HepG2 (cell line): ENCODE measurements around the gene BRAP. TPM values are rescaled to one million over a fixed set of nuclear protein-coding genes. Genes with fewer than 3 reads are reported as not detected.

Experiments
- ARID2 ChIP-seq: sonication (generic); formaldehyde crosslinking; IDR thresholded peaks from 2 replicates; pipeline ENCODE4 v1.8.1; 2022; ENCODE audit warnings: mild to moderate bottlenecking, missing genetic modification reagents, borderline replicate concordance
- ATRX ChIP-seq: sonication (generic); formaldehyde crosslinking; IDR thresholded peaks from 2 replicates; pipeline ENCODE4 v1.4.0; 2020; ENCODE audit warnings: missing genetic modification reagents, borderline replicate concordance
- BCL6 ChIP-seq: IDR thresholded peaks from 2 replicates; pipeline ENCODE4 v1.6.1; 2016; ENCODE audit warnings: missing genetic modification reagents, missing compliant biosample characterization
- CBX2 ChIP-seq, 2 experiments: fragments of 200-600 bp in 1 of 2; sonication (generic); formaldehyde crosslinking in 1 of 2; IDR thresholded peaks; 2 replicates each; pipeline versions ENCODE4 v1.7.0 to v1.8.1; 2018 to 2022; ENCODE audit warnings: low read depth in 2 of 2, low read length in 1 of 2, mild to moderate bottlenecking in 1 of 2, missing genetic modification reagents in 1 of 2
- CEBPB ChIP-seq: IDR thresholded peaks from 2 replicates; pipeline ENCODE4 v1.6.1; 2011; ENCODE audit warnings: low read depth, low read length, improper control_type of control experiment, borderline replicate concordance
- ETV6 ChIP-seq: sonication (generic); formaldehyde crosslinking; conservative IDR thresholded peaks from 2 replicates; pipeline ENCODE4 v1.4.0; 2020; ENCODE audit warnings: missing genetic modification reagents
- FOXO1 ChIP-seq: sonication (generic); formaldehyde crosslinking; IDR thresholded peaks from 2 replicates; pipeline ENCODE4 v1.4.0; 2020; ENCODE audit warnings: missing genetic modification reagents
- HBP1 ChIP-seq: IDR thresholded peaks from 2 replicates; pipeline ENCODE4 v1.6.1; 2016; ENCODE audit warnings: low read depth, control low read depth
- KAT2B ChIP-seq: fragments of 150-350 bp; IDR thresholded peaks from 2 replicates; pipeline ENCODE4 v1.6.1; 2014; ENCODE audit warnings: low read depth, low read length, borderline replicate concordance
- KDM6A ChIP-seq: IDR thresholded peaks from 2 replicates; pipeline ENCODE4 v1.6.1; 2016; ENCODE audit warnings: low read depth
- MXD4 ChIP-seq: IDR thresholded peaks from 2 replicates; pipeline ENCODE4 v1.6.1; 2016; ENCODE audit warnings: mild to moderate bottlenecking, missing biosample characterization, missing genetic modification reagents
- NFRKB ChIP-seq: fragments of 450-650 bp; IDR thresholded peaks from 2 replicates; pipeline ENCODE4 v1.6.1; 2017
- NR2F1 ChIP-seq, 2 experiments: fragments of 450-650 bp in 1 of 2; formaldehyde crosslinking in 1 of 2; IDR thresholded peaks; 2 replicates each; pipeline versions ENCODE4 v1.5.0 to v1.6.1; 2016 to 2020; ENCODE audit warnings: mild to moderate bottlenecking in 1 of 2, missing compliant biosample characterization in 1 of 2, missing genetic modification reagents in 1 of 2, moderate library complexity in 1 of 2
- PLRG1 ChIP-seq: fragments of 450-650 bp; conservative IDR thresholded peaks from 2 replicates; pipeline ENCODE4 v1.6.1; 2016
- RAD51 ChIP-seq: fragments of 450-650 bp; IDR thresholded peaks from 2 replicates; pipeline ENCODE4 v1.6.1; 2016; ENCODE audit warnings: borderline replicate concordance
- RBAK ChIP-seq: sonication (generic); formaldehyde crosslinking; IDR thresholded peaks from 2 replicates; pipeline ENCODE4 v1.5.1; 2020; ENCODE audit warnings: mild to moderate bottlenecking, missing genetic modification reagents
- SATB2 ChIP-seq: sonication (generic); formaldehyde crosslinking; IDR thresholded peaks from 2 replicates; pipeline ENCODE4 v1.5.0; 2020; ENCODE audit warnings: missing genetic modification reagents
- STAG1 ChIP-seq: sonication (generic); formaldehyde crosslinking; IDR thresholded peaks from 2 replicates; pipeline ENCODE4 v1.4.0; 2020; ENCODE audit warnings: missing genetic modification reagents
- THYN1 ChIP-seq: sonication (generic); formaldehyde crosslinking; IDR thresholded peaks from 2 replicates; pipeline ENCODE4 v1.8.1; 2023; ENCODE audit warnings: low read depth, mild to moderate bottlenecking, moderate library complexity, missing genetic modification reagents, borderline replicate concordance
- ZNF350 ChIP-seq: sonication (generic); formaldehyde crosslinking; IDR thresholded peaks from 2 replicates; pipeline ENCODE4 v1.4.0; 2020; ENCODE audit warnings: mild to moderate bottlenecking, low read depth, missing genetic modification reagents, borderline replicate concordance
- ZNF567 ChIP-seq: sonication (generic); formaldehyde crosslinking; IDR thresholded peaks from 2 replicates; pipeline ENCODE4 v1.8.1; 2023; ENCODE audit warnings: mild to moderate bottlenecking, missing genetic modification reagents, borderline replicate concordance
- ZNF616 ChIP-seq: sonication (generic); formaldehyde crosslinking; IDR thresholded peaks from 2 replicates; pipeline ENCODE4 v1.5.0; 2020; ENCODE audit warnings: low read depth, mild to moderate bottlenecking, missing genetic modification reagents
- ZNF737 ChIP-seq: sonication (generic); formaldehyde crosslinking; IDR thresholded peaks from 2 replicates; pipeline ENCODE4 v1.5.0; 2020; ENCODE audit warnings: missing genetic modification reagents, mild to moderate bottlenecking, borderline replicate concordance
- polyA plus RNA-seq, 8 experiments: library from polyadenylated mRNA; depleted of rRNA in 3 of 8; stranded (reverse) in 7 of 8; unstranded in 1 of 8; fragments of >200 nt; fragmentation: Illumina TruSeq in 4 of 8; extraction: Trizol in 4 of 8; gene quantifications; 2 replicates each; pipeline versions ENCODE4 v1.2.1 to v1.2.3, GENCODE V29; 2011 to 2016; ENCODE audit warnings: low read depth in 4 of 8, missing spikeins in 1 of 8, mixed read lengths in 1 of 8; ENCODE audit not compliant: insufficient read depth in 1 of 8
- total RNA-seq, 5 experiments: library from RNA; depleted of rRNA; stranded (reverse); fragments of >200 nt; fragmentation: Illumina TruSeq; extraction: Trizol; gene quantifications; 2 replicates each; pipeline ENCODE4 v1.2.3, GENCODE V29; 2016; ENCODE audit warnings: low read depth in 1 of 5
- TF ChIP-seq, protein P1 (sequence below): sonication (generic); formaldehyde crosslinking; IDR thresholded peaks from 2 replicates; pipeline ENCODE4 v1.4.0; 2020; ENCODE audit warnings: mild to moderate bottlenecking, missing genetic modification reagents
- TF ChIP-seq, protein P2 (sequence below): sonication (generic); formaldehyde crosslinking; IDR thresholded peaks from 2 replicates; pipeline ENCODE4 v1.4.0; 2020; ENCODE audit warnings: missing genetic modification reagents

Gene BRAP
- total and polyA plus RNA-seq, 2 of the 13 experiments (the other 11 are each of a cell fraction or from before 2014, with no cell fraction given), result 8.1 to 15.4 TPM

DNA sequence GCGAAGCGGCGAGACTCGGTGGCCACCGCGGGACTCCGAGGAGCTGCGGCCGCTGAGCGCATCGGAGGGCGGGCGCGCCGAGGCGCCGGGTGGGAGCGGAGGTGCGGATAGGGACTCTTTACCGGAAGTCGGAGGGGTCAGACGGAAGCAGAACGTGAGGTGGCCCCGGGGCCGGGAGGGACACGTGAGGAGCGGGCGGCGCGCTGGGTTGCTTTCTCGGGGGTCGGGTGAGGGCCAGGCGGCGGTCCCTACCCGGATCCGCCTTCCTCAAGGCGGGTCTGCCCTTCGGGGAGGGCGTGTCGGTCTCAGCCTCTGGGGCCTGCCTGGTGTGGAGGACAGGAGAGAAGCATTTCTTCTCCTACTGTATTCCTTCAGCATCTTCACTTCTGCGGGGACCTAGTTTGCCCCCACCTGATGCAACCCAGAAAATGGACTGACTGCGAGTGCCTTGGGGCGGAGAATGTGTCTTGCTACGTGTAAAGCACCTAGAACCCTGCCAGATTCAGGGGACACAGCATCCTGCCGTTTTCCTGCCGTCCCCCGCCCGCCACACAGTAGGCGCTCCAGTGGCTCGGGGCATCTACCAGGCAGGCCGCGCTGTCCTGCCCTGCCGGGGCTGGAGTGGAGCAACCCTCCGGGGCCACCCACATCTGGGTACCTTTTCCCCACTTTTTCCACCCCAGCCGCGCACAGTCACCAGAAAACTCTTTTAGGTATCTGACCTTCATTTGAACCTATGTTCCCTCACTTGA, 86.1 kb downstream of the BRAP start (continued):
- TF ChIP-seq ETV6 (CRISPR knock-in tag) (peak; percentile 89), RAD51 (no peak), BCL6 (CRISPR knock-in tag) (0 out of 2 replicates have a peak, but pooled peaks have one; percentile 17), HBP1 (CRISPR knock-in tag) (peak; percentile 27; the same call in 1 of the 2 replicates), ZNF616 (CRISPR knock-in tag) (no peak), THYN1 (CRISPR knock-in tag) (no peak), KDM6A (CRISPR knock-in tag) (no peak), FOXO1 (CRISPR knock-in tag) (peak; percentile 13; the same call in 1 of the 2 replicates), MXD4 (CRISPR knock-in tag) (peak; percentile 74), ZNF737 (CRISPR knock-in tag) (no peak), ATRX (CRISPR knock-in tag) (no peak), RBAK (peak; percentile 50; the same call in 1 of the 2 replicates), KAT2B (no peak), ARID2 (CRISPR knock-in tag) (no peak), ZNF567 (CRISPR knock-in tag) (0 out of 2 replicates have a peak, but pooled peaks have one; percentile 70), NFRKB (no peak), PLRG1 (no peak), SATB2 (CRISPR knock-in tag) (0 out of 2 replicates have a peak, but pooled peaks have one; percentile 31), NR2F1 (CRISPR knock-in tag; IDR thresholded peaks at IDR 0.05) (0 out of 4 replicates have a peak, but pooled peaks of 1 of the 2 experiments have one; percentile 31), CBX2 (IDR thresholded peaks at IDR 0.05; ENCODE audit: low read depth, low read length) (no peak), CBX2 (CRISPR knock-in tag; IDR thresholded peaks at IDR 0.05; ENCODE audit: low read depth) (no peak), ZNF350 (CRISPR knock-in tag) (peak; percentile 73), CEBPB (no peak), STAG1 (CRISPR knock-in tag) (no peak)
- TF ChIP-seq, protein P1, sequence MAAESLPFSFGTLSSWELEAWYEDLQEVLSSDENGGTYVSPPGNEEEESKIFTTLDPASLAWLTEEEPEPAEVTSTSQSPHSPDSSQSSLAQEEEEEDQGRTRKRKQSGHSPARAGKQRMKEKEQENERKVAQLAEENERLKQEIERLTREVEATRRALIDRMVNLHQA (CRISPR knock-in tag), result no peak
- TF ChIP-seq, protein P2, sequence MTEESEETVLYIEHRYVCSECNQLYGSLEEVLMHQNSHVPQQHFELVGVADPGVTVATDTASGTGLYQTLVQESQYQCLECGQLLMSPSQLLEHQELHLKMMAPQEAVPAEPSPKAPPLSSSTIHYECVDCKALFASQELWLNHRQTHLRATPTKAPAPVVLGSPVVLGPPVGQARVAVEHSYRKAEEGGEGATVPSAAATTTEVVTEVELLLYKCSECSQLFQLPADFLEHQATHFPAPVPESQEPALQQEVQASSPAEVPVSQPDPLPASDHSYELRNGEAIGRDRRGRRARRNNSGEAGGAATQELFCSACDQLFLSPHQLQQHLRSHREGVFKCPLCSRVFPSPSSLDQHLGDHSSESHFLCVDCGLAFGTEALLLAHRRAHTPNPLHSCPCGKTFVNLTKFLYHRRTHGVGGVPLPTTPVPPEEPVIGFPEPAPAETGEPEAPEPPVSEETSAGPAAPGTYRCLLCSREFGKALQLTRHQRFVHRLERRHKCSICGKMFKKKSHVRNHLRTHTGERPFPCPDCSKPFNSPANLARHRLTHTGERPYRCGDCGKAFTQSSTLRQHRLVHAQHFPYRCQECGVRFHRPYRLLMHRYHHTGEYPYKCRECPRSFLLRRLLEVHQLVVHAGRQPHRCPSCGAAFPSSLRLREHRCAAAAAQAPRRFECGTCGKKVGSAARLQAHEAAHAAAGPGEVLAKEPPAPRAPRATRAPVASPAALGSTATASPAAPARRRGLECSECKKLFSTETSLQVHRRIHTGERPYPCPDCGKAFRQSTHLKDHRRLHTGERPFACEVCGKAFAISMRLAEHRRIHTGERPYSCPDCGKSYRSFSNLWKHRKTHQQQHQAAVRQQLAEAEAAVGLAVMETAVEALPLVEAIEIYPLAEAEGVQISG (CRISPR knock-in tag), result peak; percentile 76
